DOHH2 (cell line): ENCODE measurements around the gene FN1.

Experiments used
- EZH2phosphoT487 ChIP-seq: fragments of 200-600 bp; sonication (generic); IDR thresholded peaks from 2 replicates; pipeline ENCODE4 v1.6.1; 2017; ENCODE audit warnings: borderline replicate concordance, mild to moderate bottlenecking, antibody characterized with exemption, low read length, moderate library complexity, mixed read lengths
- TF ChIP-seq, protein P1 (sequence below): fragments of 200-600 bp; sonication (generic); IDR thresholded peaks from one replicate; pipeline ENCODE4 v1.5.1; 2014; ENCODE audit warnings: antibody characterized with exemption, mild to moderate bottlenecking, low read depth, low read length; ENCODE audit not compliant: poor library complexity, severe bottlenecking

DNA sequence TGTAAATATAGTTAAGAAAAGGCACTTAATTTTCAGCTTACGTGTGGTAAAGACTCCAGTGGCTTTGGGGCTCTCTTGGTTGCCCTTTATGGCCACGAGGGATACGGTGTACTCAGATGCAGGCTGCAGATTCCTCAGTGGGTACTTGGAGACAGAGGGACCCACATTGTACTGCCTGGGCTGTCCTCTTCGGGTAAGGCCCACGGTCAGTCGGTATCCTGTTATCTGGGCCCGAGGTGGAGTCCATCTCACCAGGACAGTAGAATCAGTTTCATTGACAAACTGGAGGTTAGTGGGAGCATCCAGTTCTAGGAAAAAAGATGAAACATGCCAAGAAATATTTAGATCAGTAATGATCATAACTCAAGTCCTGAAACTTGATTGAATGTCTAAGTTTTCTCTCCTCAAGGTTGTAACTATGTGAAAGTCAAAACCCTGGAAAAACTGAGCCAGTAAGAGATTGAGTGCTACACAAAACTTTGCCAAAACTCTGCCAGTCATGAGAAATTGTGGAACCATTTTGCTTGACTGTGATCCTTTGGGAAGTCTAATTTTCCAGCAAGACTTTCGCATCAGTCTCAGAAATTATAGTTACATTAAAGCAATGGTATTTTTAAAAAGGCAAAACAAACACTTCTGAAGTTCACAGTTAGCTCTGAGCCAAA, 31.4 kb downstream of the FN1 start:
- TF ChIP-seq, protein P1, sequence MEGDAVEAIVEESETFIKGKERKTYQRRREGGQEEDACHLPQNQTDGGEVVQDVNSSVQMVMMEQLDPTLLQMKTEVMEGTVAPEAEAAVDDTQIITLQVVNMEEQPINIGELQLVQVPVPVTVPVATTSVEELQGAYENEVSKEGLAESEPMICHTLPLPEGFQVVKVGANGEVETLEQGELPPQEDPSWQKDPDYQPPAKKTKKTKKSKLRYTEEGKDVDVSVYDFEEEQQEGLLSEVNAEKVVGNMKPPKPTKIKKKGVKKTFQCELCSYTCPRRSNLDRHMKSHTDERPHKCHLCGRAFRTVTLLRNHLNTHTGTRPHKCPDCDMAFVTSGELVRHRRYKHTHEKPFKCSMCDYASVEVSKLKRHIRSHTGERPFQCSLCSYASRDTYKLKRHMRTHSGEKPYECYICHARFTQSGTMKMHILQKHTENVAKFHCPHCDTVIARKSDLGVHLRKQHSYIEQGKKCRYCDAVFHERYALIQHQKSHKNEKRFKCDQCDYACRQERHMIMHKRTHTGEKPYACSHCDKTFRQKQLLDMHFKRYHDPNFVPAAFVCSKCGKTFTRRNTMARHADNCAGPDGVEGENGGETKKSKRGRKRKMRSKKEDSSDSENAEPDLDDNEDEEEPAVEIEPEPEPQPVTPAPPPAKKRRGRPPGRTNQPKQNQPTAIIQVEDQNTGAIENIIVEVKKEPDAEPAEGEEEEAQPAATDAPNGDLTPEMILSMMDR, result no peak
- no peak for TF ChIP-seq EZH2phosphoT487
